Activated naive CD8-positive, alpha-beta T cell treated with anti-CD3 and anti-CD28 coated beads, Interleukin-2, amount 50 U/mL, for 24 hours (primary cell): Measurements from ENCODE around the gene DKK3.
A peak's percentile ranks its signal among the peaks of the same experiment; 100 is the strongest.

Experiments
- ATAC-seq: fragments of 150-1000 bp; cut with Tn5 transposase; one replicate; pipeline ENCODE4 v1.10.0; 2021
- DNase-seq: peaks from one replicate; pipeline ENCODE4 v3.0.0; 2021
- H3K27ac Mint-ChIP-seq: one replicate; pipeline ENCODE4 v1.8.0; 2021; ENCODE audit warnings: mild to moderate bottlenecking, mixed read lengths
- H3K27me3 Mint-ChIP-seq: one replicate; pipeline ENCODE4 v1.8.0; 2021; ENCODE audit warnings: mixed read lengths
- H3K36me3 Mint-ChIP-seq: one replicate; pipeline ENCODE4 v1.8.0; 2021; ENCODE audit warnings: low read depth, mixed read lengths
- H3K4me1 Mint-ChIP-seq: one replicate; pipeline ENCODE4 v1.8.0; 2021; ENCODE audit warnings: mixed read lengths
- H3K4me3 Mint-ChIP-seq: one replicate; pipeline ENCODE4 v1.8.0; 2021; ENCODE audit warnings: mild to moderate bottlenecking, moderate library complexity, mixed read lengths
- H3K9me3 Mint-ChIP-seq: one replicate; pipeline ENCODE4 v1.8.0; 2021; ENCODE audit warnings: mixed read lengths

DKK3 gene

GRCh38 chr11:12019337-12019736 is 10.9 kb upstream of the DKK3 start:
- H3K4me1 Mint-ChIP-seq: no peaks in the 10 kb centered on the region
- H3K27ac Mint-ChIP-seq: no peak overlapping the region
- no peaks in the 10 kb centered on the region for H3K36me3 Mint-ChIP-seq
- ATAC-seq: no peak
- H3K4me3 Mint-ChIP-seq: no peak overlapping the region
- H3K27me3 Mint-ChIP-seq: peaks cover 30% of the 10 kb centered on the region
- H3K9me3 Mint-ChIP-seq: peaks cover 8% of the 10 kb centered on the region
- no peak for DNase-seq

- Mint-ChIP-seq H3K27me3 (peaks cover 34% of the 10 kb centered on the region), H3K36me3 (no peaks in the 10 kb centered on the region), H3K4me1 (no peaks in the 10 kb centered on the region), H3K4me3 (no peak overlapping the region), H3K9me3 (no peaks in the 10 kb centered on the region), H3K27ac (no peak overlapping the region)
- DNase-seq: no peak
- ATAC-seq: no peak
Measured at GRCh38 chr11:12017865-12018453, 9.5 kb upstream of the DKK3 start.

GRCh38 chr11:12017243-12017678 is 8.8 kb upstream of the DKK3 start:
- Mint-ChIP-seq H3K9me3 (no peaks in the 10 kb centered on the region), H3K4me3 (no peak overlapping the region), H3K27ac (no peak overlapping the region), H3K27me3 (peaks cover 35% of the 10 kb centered on the region), H3K36me3 (no peaks in the 10 kb centered on the region), H3K4me1 (no peaks in the 10 kb centered on the region)
- ATAC-seq (no peak), DNase-seq (no peak)

GRCh38 chr11:12016246-12016645 is 7.8 kb upstream of the DKK3 start:
- no peak overlapping the region for H3K27ac Mint-ChIP-seq
- DNase-seq: no peak

GRCh38 chr11:12015486-12015885 is 7.1 kb upstream of the DKK3 start:
- no peaks in the 10 kb centered on the region for H3K36me3 Mint-ChIP-seq
- H3K4me1 Mint-ChIP-seq: no peaks in the 10 kb centered on the region
- DNase-seq: no peak
- H3K4me3 Mint-ChIP-seq: no peak overlapping the region
- peaks cover 47% of the 10 kb centered on the region for H3K27me3 Mint-ChIP-seq
- no peak overlapping the region for H3K27ac Mint-ChIP-seq
- H3K9me3 Mint-ChIP-seq: no peaks in the 10 kb centered on the region
- no peak for ATAC-seq

More at GRCh38 chr11:12016246-12016645, 7.8 kb upstream of the DKK3 start:
- Mint-ChIP-seq H3K27me3 (peaks cover 43% of the 10 kb centered on the region), H3K9me3 (no peaks in the 10 kb centered on the region), H3K36me3 (no peaks in the 10 kb centered on the region), H3K4me1 (no peaks in the 10 kb centered on the region), H3K4me3 (no peak overlapping the region)
- ATAC-seq: no peak

- H3K27me3 Mint-ChIP-seq: peaks cover 53% of the 10 kb centered on the region
- H3K36me3 Mint-ChIP-seq: no peaks in the 10 kb centered on the region
- H3K4me3 Mint-ChIP-seq: no peak overlapping the region
- H3K4me1 Mint-ChIP-seq: peaks cover 6% of the 10 kb centered on the region
- DNase-seq: no peak
- ATAC-seq: no peak
- no peak overlapping the region for H3K27ac Mint-ChIP-seq
- no peaks in the 10 kb centered on the region for H3K9me3 Mint-ChIP-seq
Measured at GRCh38 chr11:12013781-12014180, 5.4 kb upstream of the DKK3 start.

- no peaks in the 10 kb centered on the region for H3K36me3 Mint-ChIP-seq
- H3K9me3 Mint-ChIP-seq: no peaks in the 10 kb centered on the region
- ATAC-seq (no peak), DNase-seq (no peak)
- no peak overlapping the region for H3K27ac Mint-ChIP-seq
- peak overlapping the region; percentile 41 for H3K4me3 Mint-ChIP-seq
- peaks cover 8% of the 10 kb centered on the region for H3K4me1 Mint-ChIP-seq
- peaks cover 72% of the 10 kb centered on the region for H3K27me3 Mint-ChIP-seq
Measured at GRCh38 chr11:12009617-12010321, 1.3 kb upstream of the DKK3 start.

- Mint-ChIP-seq H3K27me3 (peaks cover 76% of the 10 kb centered on the region), H3K4me3 (peak overlapping the region; percentile 41), H3K27ac (no peak overlapping the region), H3K36me3 (no peaks in the 10 kb centered on the region), H3K4me1 (peaks cover 8% of the 10 kb centered on the region), H3K9me3 (no peaks in the 10 kb centered on the region)
- no peak for DNase-seq
- ATAC-seq: peak; percentile 34
Measured at GRCh38 chr11:12008790-12009616, 577 bp upstream of the DKK3 start.

GRCh38 chr11:12007230-12007593 is 1.2 kb downstream of the DKK3 start:
- Mint-ChIP-seq H3K36me3 (no peaks in the 10 kb centered on the region), H3K9me3 (no peaks in the 10 kb centered on the region), H3K27ac (no peak overlapping the region), H3K4me3 (no peak overlapping the region), H3K4me1 (peaks cover 8% of the 10 kb centered on the region), H3K27me3 (peaks cover 71% of the 10 kb centered on the region)
- no peak for ATAC-seq
- DNase-seq: no peak

- no peak overlapping the region for H3K4me3 Mint-ChIP-seq
- H3K9me3 Mint-ChIP-seq: no peaks in the 10 kb centered on the region
- no peak for ATAC-seq
- peaks cover 8% of the 10 kb centered on the region for H3K4me1 Mint-ChIP-seq
- H3K27ac Mint-ChIP-seq: no peak overlapping the region
- no peak for DNase-seq
- peaks cover 68% of the 10 kb centered on the region for H3K27me3 Mint-ChIP-seq
- no peaks in the 10 kb centered on the region for H3K36me3 Mint-ChIP-seq
Measured at GRCh38 chr11:12006552-12007229, 1.7 kb downstream of the DKK3 start.

- Mint-ChIP-seq H3K4me1 (peaks cover 8% of the 10 kb centered on the region), H3K27ac (no peak overlapping the region)
- no peak for DNase-seq
Measured at GRCh38 chr11:12005476-12005875, 3.0 kb downstream of the DKK3 start.

GRCh38 chr11:12005061-12005460 is 3.4 kb downstream of the DKK3 start:
- H3K9me3 Mint-ChIP-seq: no peaks in the 10 kb centered on the region
- H3K27ac Mint-ChIP-seq: no peak overlapping the region
- peaks cover 53% of the 10 kb centered on the region for H3K27me3 Mint-ChIP-seq
- H3K4me1 Mint-ChIP-seq: peaks cover 8% of the 10 kb centered on the region
- no peak for DNase-seq
- ATAC-seq: no peak
- H3K4me3 Mint-ChIP-seq: no peak overlapping the region
- H3K36me3 Mint-ChIP-seq: no peaks in the 10 kb centered on the region

More at GRCh38 chr11:12005476-12005875, 3.0 kb downstream of the DKK3 start:
- Mint-ChIP-seq H3K9me3 (no peaks in the 10 kb centered on the region), H3K36me3 (no peaks in the 10 kb centered on the region), H3K4me3 (no peak overlapping the region), H3K27me3 (peaks cover 57% of the 10 kb centered on the region)
- ATAC-seq: no peak

GRCh38 chr11:12003815-12004214 is 4.6 kb downstream of the DKK3 start:
- Mint-ChIP-seq H3K4me3 (no peak overlapping the region), H3K27ac (no peak overlapping the region), H3K27me3 (peaks cover 49% of the 10 kb centered on the region), H3K36me3 (no peaks in the 10 kb centered on the region), H3K9me3 (no peaks in the 10 kb centered on the region), H3K4me1 (peaks cover 6% of the 10 kb centered on the region)
- ATAC-seq (no peak), DNase-seq (no peak)

GRCh38 chr11:12003336-12003735 is 5.1 kb downstream of the DKK3 start:
- no peak for DNase-seq
- H3K27me3 Mint-ChIP-seq: peaks cover 47% of the 10 kb centered on the region
- H3K9me3 Mint-ChIP-seq: no peaks in the 10 kb centered on the region
- H3K36me3 Mint-ChIP-seq: no peaks in the 10 kb centered on the region
- peaks cover 9% of the 10 kb centered on the region for H3K4me1 Mint-ChIP-seq
- no peak overlapping the region for H3K4me3 Mint-ChIP-seq
- no peak overlapping the region for H3K27ac Mint-ChIP-seq
- no peak for ATAC-seq
